Left forelimb (tissue), 1 donor: ENCODE data around the gene PPP4R1.

ENCODE experiments used
- DNase-seq: peaks from one replicate; pipeline ENCODE4 v3.0.0-alpha.2; 2018; ENCODE audit warnings: low spot score

The PPP4R1 gene

DNA sequence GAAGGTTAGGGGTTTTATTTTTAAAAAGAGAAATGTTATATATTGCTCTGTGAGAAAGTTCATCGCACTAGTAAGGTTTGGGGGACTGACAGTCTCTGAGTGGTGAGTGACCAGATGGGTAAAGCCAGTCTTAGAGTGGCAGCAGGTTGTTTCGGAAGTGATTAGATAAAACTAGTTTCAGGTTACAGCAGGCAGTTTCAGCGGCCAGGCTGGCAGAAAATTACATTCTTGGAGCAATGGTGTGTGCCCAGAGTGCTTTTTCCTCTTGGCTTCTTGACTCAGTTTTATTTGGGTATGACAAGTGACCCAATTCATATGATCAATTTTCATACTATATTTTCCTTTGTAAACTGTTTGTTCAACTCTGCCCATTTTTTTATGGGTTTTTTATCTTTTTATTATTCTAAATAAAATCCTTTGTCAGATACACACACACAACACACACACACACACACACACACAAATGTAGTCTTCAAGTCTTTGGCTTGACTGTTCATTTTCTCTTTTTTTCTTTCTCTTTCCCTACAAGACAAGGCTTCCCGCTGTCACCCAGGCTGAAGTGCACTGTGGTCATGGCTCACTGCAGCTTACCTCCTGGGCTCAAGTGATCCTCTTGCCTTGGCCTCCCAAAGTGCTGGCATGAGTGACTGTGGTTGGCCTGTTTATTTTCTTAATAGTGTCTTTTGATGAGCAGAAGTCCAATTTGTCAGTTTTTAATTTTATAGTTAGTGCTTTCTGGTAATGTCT is 108.1 kb downstream of the PPP4R1 start:
- no peak for DNase-seq
